HG02642 (cell line): ENCODE data around the gene ASAH2B.
"Not testable (repeated sequence)": the region's sequence is repeated elsewhere in the genome, so short reads cannot be mapped to it uniquely, and the experiment has no call there.

Experiments used
- ATAC-seq: cut with Tn5 transposase; IDR thresholded peaks from one replicate; pipeline ENCODE4 v1.9.1; 2021; ENCODE audit warnings: mild to moderate bottlenecking; ENCODE audit not compliant: unreplicated experiment, poor library complexity

Gene ASAH2B

GRCh38 chr10:50739618-50740292, at the start of gene ASAH2B:
Gene ASAH2B (plus strand): TSS chr10:50739936. CDS start chr10:50745131, 5,195 bp downstream.
- ATAC-seq = peak; percentile 91

DNA sequence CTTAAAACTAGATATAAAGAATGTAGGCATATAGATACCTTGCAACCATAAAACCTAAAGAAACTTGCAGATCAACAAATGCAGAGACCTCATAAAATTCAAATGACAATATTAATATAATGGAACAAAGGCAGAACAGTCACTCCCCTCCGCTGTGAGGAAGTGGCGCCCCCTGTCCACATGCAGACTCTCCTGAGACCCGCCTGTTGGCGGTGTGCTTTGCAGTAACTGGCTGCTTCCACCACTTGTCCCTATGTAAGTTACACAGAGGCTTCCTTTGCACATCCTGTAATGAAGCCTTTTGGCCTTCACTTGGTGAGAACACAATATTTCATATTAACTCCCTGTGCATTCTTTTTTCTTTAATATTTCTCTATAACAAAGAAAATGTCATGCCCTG, 41.9 kb upstream of the ASAH2B start:
- not testable (repeated sequence) for ATAC-seq

DNA sequence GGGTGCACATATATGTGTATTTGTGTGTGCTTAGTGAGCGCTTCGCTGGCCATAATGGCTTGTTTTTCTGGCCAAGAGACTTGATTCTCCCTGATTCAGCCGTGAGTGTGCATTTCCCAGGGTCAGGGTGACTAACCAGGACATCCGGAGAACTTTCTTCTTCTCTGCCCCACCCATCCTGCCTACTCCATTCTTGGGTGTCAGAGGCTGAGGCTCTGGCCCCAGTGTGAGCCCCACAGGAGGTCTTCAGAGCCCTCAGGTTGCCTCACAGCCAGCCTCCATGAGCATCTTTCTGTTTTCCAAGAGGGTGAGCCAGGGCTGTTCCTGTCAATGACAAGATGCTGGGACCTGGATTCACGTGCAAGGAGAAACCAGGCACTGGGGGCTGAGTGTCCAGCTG, 37.8 kb upstream of the ASAH2B start:
- ATAC-seq = not testable (repeated sequence)

DNA sequence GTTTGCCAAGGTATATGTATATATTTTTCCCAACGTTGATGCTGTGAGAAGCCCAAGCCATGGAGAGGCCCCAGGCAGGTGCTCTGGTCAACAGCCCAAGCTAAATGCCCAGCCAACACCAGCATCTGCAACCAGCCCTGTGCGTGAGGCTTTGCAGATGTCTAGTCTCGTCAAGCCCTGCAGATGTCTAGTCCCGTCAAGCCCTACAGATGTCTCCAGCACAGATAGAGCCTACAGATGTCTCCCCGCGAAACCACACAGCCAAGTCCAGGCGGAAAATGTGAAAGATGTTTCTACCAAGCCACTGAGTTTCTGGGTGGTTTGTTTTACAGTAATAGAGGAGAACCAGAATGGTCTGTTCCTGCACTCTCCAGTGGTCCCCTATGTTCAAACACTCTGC, 36.7 kb upstream of the ASAH2B start:
- ATAC-seq = not testable (repeated sequence)

GRCh38 chr10:50704436-50705079, 35.2 kb upstream of the ASAH2B start:
- ATAC-seq = peak; percentile 60

GRCh38 chr10:50706006-50706405, 33.7 kb upstream of the ASAH2B start:
- not testable (repeated sequence) for ATAC-seq

- not testable (repeated sequence) for ATAC-seq
Observed at GRCh38 chr10:50710241-50710640, 29.5 kb upstream of the ASAH2B start.

DNA sequence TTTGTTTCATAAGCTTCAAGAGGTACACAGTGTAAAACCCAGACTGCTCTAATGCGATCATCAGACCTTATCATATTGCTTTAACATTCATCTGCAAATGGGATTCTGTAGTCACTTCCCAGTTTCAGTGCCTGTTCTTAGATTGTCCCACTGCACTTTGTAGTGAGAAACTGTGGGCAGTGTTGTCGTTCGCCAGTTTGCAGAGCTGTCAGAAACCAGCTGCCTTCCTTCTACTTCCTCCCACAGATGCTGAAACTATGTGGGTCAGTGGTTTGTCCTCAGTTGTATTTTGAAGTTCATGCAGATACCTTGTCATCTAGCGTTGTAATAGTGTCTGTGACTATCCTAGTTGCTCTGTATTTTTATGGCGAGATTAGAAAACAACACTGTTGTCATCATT, 15.9 kb upstream of the ASAH2B start:
- peak; percentile 81 for ATAC-seq

- not testable (repeated sequence) for ATAC-seq
Observed at GRCh38 chr10:50728112-50728511, 11.6 kb upstream of the ASAH2B start.

GRCh38 chr10:50738987-50739617, 634 bp upstream of the ASAH2B start:
- not testable (repeated sequence) for ATAC-seq

DNA sequence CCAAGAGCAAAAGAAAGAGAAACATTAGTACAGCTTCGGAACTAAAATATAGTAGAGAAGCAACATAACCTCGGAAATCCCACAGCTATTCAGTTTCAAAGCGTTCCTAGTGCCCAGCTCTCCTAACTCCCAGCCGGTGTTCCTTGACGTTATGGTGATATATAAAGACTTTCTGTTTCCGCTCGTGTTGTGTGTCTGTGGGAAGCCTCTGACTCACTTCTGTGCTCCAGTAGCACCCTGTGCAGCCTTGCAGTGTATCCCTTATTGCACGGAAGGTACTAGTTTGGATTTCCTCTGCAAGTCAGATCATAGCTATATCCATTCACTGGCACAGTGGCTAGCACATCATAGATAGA, 535 bp downstream of the ASAH2B start:
- peak; percentile 37 for ATAC-seq

- ATAC-seq = not testable (repeated sequence)
Observed at GRCh38 chr10:50742820-50743219, 3.1 kb downstream of the ASAH2B start.

DNA sequence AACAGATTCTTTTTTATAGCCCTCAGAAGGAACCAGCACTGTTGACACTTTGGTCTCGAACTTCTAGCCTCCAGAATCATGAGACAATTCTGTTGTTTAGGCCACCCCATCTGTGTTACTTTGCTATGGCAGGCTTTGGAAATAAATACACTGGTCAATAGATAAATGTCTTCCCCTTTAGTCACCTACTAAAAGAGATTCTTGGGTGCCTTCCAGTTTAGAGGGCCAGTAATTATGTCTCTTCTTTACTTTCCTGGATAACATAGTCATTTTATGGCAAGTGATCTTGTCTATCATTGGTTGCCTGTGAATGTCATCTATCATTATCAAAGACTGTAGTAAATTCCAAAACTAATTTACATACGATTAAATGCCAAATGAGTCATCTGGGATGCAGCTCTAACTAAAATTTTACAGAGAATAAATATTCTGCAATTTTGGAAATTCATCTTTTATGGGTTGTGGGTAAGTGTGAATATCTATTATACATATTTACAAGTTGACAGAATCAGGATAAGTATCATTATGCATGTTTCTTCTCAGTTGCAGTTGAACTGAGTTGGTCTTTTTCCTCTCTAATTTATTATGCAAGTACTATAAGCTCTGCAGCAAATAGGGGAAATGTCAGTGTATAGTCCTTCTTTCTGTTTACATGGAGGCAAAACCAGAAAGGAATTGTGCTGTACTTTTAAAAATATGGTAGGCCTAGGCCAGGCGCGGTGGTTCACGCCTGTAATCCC, 27.2 kb downstream of the ASAH2B start:
- ATAC-seq = not testable (repeated sequence)

GRCh38 chr10:50772042-50772441, 32.3 kb downstream of the ASAH2B start:
- ATAC-seq = not testable (repeated sequence)

DNA sequence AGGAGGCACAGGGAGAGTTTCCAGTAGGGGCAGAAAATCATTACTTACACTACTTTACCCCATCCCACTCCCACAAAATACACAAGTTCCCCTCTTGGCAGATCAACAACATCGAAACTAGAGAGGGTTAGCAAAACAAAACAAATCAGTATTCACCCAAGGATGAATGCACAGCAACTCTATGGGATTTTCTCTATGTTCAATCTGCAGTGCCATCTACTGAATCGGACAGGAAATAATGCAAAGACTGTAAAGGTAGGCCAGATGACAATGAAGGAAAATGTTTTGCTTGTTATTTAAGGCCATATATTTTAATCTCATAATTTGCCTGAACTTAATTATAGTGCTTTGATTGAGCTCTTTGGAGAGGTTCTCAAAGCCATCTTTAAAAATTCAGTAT, 35.1 kb downstream of the ASAH2B start:
- ATAC-seq = not testable (repeated sequence)

GRCh38 chr10:50780036-50780435, 40.3 kb downstream of the ASAH2B start:
- not testable (repeated sequence) for ATAC-seq

DNA sequence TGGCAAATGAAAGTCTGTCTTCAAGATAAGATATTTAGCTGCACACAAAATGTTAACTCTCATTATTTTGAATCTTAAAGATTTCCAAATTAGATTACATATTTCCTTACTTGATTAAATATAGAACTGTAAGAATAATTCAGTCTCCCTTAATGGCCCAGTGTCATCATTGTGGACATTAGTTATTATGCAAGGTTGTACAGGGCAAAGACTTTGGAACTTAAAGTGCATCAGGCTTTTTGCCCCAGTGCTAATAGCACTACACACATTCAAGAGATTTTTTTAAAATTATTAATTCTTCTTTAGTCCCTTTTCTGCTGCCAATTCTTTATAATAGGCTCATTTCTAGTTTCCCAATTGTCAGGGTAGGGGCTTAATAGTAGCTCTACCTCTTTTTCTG, 42.3 kb downstream of the ASAH2B start:
- ATAC-seq = not testable (repeated sequence)

DNA sequence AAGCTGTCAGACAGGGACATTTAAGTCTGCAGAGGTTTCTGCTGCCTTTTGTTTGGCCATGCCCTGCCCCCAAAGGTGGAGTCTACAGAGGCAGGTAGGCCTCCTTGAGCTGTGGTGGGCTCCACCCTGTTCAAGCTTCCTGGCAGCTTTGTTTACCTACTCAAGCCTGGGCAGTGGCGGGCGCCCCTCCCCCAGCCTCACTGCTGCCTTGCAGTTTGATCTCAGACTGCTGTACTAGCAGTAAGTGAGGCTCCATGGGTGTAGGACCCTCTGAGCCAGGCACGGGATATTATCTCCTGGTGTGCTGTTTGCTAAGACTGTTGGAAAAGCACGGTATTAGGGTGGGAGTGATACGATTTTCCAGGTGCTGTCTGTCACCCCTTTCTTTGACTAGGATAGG, 48.2 kb downstream of the ASAH2B start:
- ATAC-seq = not testable (repeated sequence)

GRCh38 chr10:50788951-50789945, 49.5 kb downstream of the ASAH2B start:
- no peak for ATAC-seq

GRCh38 chr10:50794490-50794889, 54.8 kb downstream of the ASAH2B start:
- no peak for ATAC-seq
